Fibroblast of upper back skin (primary cell): Measurements from ENCODE around the gene IL22RA1.

ENCODE experiments used
- DNase-seq: peaks from one replicate; pipeline ENCODE4 v3.0.0-alpha.2; 2013

Gene IL22RA1

GRCh38 chr1:24070821-24071393, 72.0 kb downstream of the IL22RA1 start:
- DNase-seq: peak; percentile 72

GRCh38 chr1:24069817-24070216, 73.1 kb downstream of the IL22RA1 start:
- DNase-seq: no peak
